HEK293T (cell line): ENCODE results near the gene C9.

Experiments
- ARNT ChIP-seq: fragments of 450-650 bp; IDR thresholded peaks from 2 replicates; pipeline ENCODE4 v1.6.1; 2017; ENCODE audit warnings: mild to moderate bottlenecking
- FOXK2 ChIP-seq: fragments of 450-650 bp; IDR thresholded peaks from 2 replicates; pipeline ENCODE4 v1.6.1; 2016; ENCODE audit warnings: mild to moderate bottlenecking

DNA sequence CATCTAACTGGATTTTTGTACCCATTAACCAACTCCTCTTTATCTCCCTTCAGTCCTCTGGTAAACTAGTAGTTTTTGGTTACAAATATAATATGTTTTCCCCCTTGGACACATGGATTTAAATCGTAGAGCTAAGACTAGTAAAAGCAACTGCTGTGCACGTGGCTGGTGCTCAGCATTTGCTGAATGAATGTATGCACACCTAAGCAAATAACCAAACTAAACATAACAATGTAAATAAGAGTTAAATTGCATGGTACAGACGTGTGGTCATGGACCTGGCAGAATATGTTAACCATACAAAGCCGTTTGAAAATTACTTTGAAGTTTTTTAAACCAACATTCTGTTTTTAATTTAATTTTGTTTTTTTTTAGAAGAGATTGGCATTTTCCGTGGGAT, 79.7 kb downstream of the C9 start:
- TF ChIP-seq ARNT (no peak), FOXK2 (no peak)
